Muscle of leg (tissue), 11 donors: ENCODE results near the gene GRK3. TPM values are rescaled to one million over a fixed set of nuclear protein-coding genes. Genes with fewer than 3 reads are reported as not detected.
"Not testable (repeated sequence)": the region's sequence is repeated elsewhere in the genome, so short reads cannot be mapped to it uniquely, and the experiment has no call there.

Experiments used
- DNase-seq: peaks from one replicate; pipeline ENCODE4 v3.0.0; 2013
- H3K27ac ChIP-seq: one replicate; pipeline ENCODE4 v1.5.1; 2013; ENCODE audit warnings: mild to moderate bottlenecking, low read length, control low read depth
- H3K27me3 ChIP-seq: one replicate; pipeline ENCODE4 v1.6.1; 2013; ENCODE audit warnings: low read length; ENCODE audit not compliant: control insufficient read depth, insufficient read depth
- H3K36me3 ChIP-seq: one replicate; pipeline ENCODE4 v1.6.1; 2013; ENCODE audit warnings: low read length; ENCODE audit not compliant: control insufficient read depth, insufficient read depth
- H3K4me1 ChIP-seq: one replicate; pipeline ENCODE4 v1.6.1; 2013; ENCODE audit warnings: low read length; ENCODE audit not compliant: control insufficient read depth, insufficient read depth
- H3K4me3 ChIP-seq: one replicate; pipeline ENCODE4 v1.5.1; 2013; ENCODE audit warnings: low read length, control low read depth
- H3K9me3 ChIP-seq: replicated peaks from 2 replicates; pipeline ENCODE4 v1.6.1; 2013; ENCODE audit warnings: low read depth, low read length; ENCODE audit not compliant: control insufficient read depth
- WGBS: methylation state at CpG from one replicate; pipeline ENCODE4 v1.1.5; 2013; ENCODE audit warnings: missing lambda C conversion rate; ENCODE audit not compliant: insufficient coverage; 5-methylcytosine and 5-hydroxymethylcytosine counted together
- polyA plus RNA-seq, 8 donors: library from polyadenylated mRNA; unstranded; fragments of 120-200 nt; gene quantifications; one replicate each; pipeline versions ENCODE4 v1.2.1 to v1.2.3, GENCODE V29; 2013; ENCODE audit warnings: inconsistent platforms in 1 of 8, low replicate concordance in 1 of 8; ENCODE audit not compliant: insufficient read length in 8 of 8, insufficient read depth in 1 of 8
- total RNA-seq: library from RNA; stranded (reverse); fragments of 120-200 nt; gene quantifications from one replicate; pipeline ENCODE4 v1.2.4, GENCODE V29; 2013

Gene GRK3
- total and polyA plus RNA-seq, 9 donors = 5.7 to 9.0 (median 7.2) TPM

- not testable (repeated sequence) for H3K27me3 ChIP-seq, H3K27ac ChIP-seq, H3K36me3 ChIP-seq, H3K4me3 ChIP-seq, H3K9me3 ChIP-seq, DNase-seq, H3K4me1 ChIP-seq
- WGBS = no CpG with 5 or more reads among the region's 2 CpGs
Measured at GRCh38 chr22:25593323-25593722, 28.8 kb downstream of the GRK3 start.

GRCh38 chr22:25598609-25599008 is 34.1 kb downstream of the GRK3 start:
- Histone ChIP-seq H3K9me3 (no peaks in the 10 kb centered on the region), H3K27ac (no peak overlapping the region), H3K27me3 (no peaks in the 10 kb centered on the region), H3K36me3 (no peaks in the 10 kb centered on the region), H3K4me3 (no peak overlapping the region), H3K4me1 (no peaks in the 10 kb centered on the region)
- DNase-seq = no peak
- no CpG with 5 or more reads among the region's 1 CpG for WGBS

GRCh38 chr22:25602445-25602844 is 38.0 kb downstream of the GRK3 start:
- Histone ChIP-seq H3K27me3 (no peaks in the 10 kb centered on the region), H3K36me3 (no peaks in the 10 kb centered on the region), H3K27ac (no peak overlapping the region), H3K4me3 (no peak overlapping the region), H3K4me1 (no peaks in the 10 kb centered on the region), H3K9me3 (no peaks in the 10 kb centered on the region)
- WGBS = no CpG with 5 or more reads among the region's 2 CpGs
- no peak for DNase-seq

GRCh38 chr22:25602916-25603315 is 38.4 kb downstream of the GRK3 start:
- Histone ChIP-seq H3K36me3 (no peaks in the 10 kb centered on the region), H3K4me1 (no peaks in the 10 kb centered on the region), H3K9me3 (no peaks in the 10 kb centered on the region), H3K27me3 (no peaks in the 10 kb centered on the region), H3K27ac (no peak overlapping the region), H3K4me3 (no peak overlapping the region)
- no peak for DNase-seq
- no CpG with 5 or more reads among the region's 6 CpGs for WGBS

GRCh38 chr22:25605146-25605545 is 40.7 kb downstream of the GRK3 start:
- not testable (repeated sequence) for H3K36me3 ChIP-seq, H3K4me1 ChIP-seq, DNase-seq, H3K9me3 ChIP-seq, H3K27ac ChIP-seq, H3K27me3 ChIP-seq, H3K4me3 ChIP-seq
- WGBS = 93% methylated on average over 2 of the region's 3 CpGs

GRCh38 chr22:25605565-25605964 is 41.1 kb downstream of the GRK3 start:
- not testable (repeated sequence) for DNase-seq, H3K27ac ChIP-seq, H3K4me3 ChIP-seq, H3K36me3 ChIP-seq, H3K9me3 ChIP-seq, H3K4me1 ChIP-seq, H3K27me3 ChIP-seq
- no CpG with 5 or more reads among the region's 5 CpGs for WGBS

GRCh38 chr22:25611284-25611683 is 46.8 kb downstream of the GRK3 start:
- H3K9me3 ChIP-seq, H3K27me3 ChIP-seq, H3K36me3 ChIP-seq, H3K4me1 ChIP-seq, DNase-seq, H3K27ac ChIP-seq, H3K4me3 ChIP-seq: not testable (repeated sequence)
- no CpG with 5 or more reads among the region's 1 CpG for WGBS

- not testable (repeated sequence) for DNase-seq, H3K4me3 ChIP-seq, H3K27me3 ChIP-seq, H3K36me3 ChIP-seq, H3K27ac ChIP-seq, H3K9me3 ChIP-seq, H3K4me1 ChIP-seq
- no CpG with 5 or more reads among the region's 3 CpGs for WGBS
Measured at GRCh38 chr22:25613131-25613530, 48.7 kb downstream of the GRK3 start.

- H3K36me3 ChIP-seq, DNase-seq, H3K9me3 ChIP-seq, H3K4me3 ChIP-seq, H3K27ac ChIP-seq, H3K4me1 ChIP-seq, H3K27me3 ChIP-seq: not testable (repeated sequence)
- WGBS = no CpG with 5 or more reads among the region's 4 CpGs
Measured at GRCh38 chr22:25613558-25613957, 49.1 kb downstream of the GRK3 start.

GRCh38 chr22:25614791-25615190 is 50.3 kb downstream of the GRK3 start:
- DNase-seq = peak; percentile 29
- H3K9me3 ChIP-seq = not testable (repeated sequence)
- 24% methylated on average over 3 of the region's 3 CpGs for WGBS

GRCh38 chr22:25621986-25622385 is 57.5 kb downstream of the GRK3 start:
- H3K9me3 ChIP-seq = no peaks in the 10 kb centered on the region
- DNase-seq = no peak
- peaks cover 2% of the 10 kb centered on the region for H3K4me1 ChIP-seq
- H3K27ac ChIP-seq = no peak overlapping the region
- H3K4me3 ChIP-seq = no peak overlapping the region
- WGBS = 56% methylated on average over 7 of the region's 7 CpGs
- no peaks in the 10 kb centered on the region for H3K36me3 ChIP-seq
- no peaks in the 10 kb centered on the region for H3K27me3 ChIP-seq

More at GRCh38 chr22:25614791-25615190, 50.3 kb downstream of the GRK3 start:
- H3K4me1 ChIP-seq, H3K27me3 ChIP-seq, H3K4me3 ChIP-seq, H3K27ac ChIP-seq, H3K36me3 ChIP-seq: not testable (repeated sequence)
